ENCODE data around the gene TSPAN5.

Gene TSPAN5

DNA sequence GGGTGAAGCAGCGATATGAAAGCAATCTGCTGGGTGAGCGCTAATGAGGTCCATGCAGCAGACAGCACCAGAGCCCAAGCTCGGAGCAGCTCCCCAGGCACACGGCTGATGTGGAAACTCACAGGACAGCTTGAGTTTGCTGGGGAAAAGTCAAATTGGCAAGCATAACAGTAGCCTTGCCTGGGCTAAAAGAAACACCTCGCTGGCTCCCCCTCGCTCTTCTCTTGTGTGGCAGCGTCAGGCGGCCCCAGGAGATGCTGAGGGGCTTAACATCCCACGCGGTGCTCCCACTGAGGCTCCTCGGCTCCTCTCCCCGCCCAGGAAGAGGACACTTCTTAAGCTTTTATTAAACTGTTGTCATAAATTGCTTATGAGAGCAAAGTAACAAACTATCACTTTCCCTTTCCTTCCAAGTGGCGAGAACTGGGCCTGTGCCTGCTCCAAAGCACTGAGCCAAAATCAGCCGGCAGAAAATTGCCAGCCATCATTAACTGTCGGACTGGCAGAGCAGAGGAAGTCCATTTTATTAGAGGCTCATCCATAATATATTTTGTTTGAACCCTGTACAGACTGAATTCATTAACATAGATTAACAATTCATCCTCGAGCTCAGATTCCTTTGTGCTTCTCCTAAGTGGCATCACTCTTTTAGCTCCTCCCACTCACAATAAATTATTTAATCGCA is 111.4 kb downstream of the TSPAN5 start:
- Histone ChIP-seq H3K4me3 (ENCODE audit: low read depth, low read length) (no peak overlapping the region), H3K27ac (ENCODE audit: extremely low read depth, low read depth, low read length) (no peak overlapping the region), H3K36me3 (ENCODE audit: control insufficient read depth in 2 of 2, insufficient read depth in 1 of 2, low read length in 2 of 2) (no peaks in the 10 kb centered on the region), H3K9me3 (ENCODE audit: control insufficient read depth, insufficient read depth, low read depth, low read length) (no peaks in the 10 kb centered on the region), H3K4me1 (ENCODE audit: control insufficient read depth, insufficient read depth, low read length) (no peaks in the 10 kb centered on the region)
- CTCF ChIA-PET, result no interaction called here
- TF ChIP-seq ZNF292 (tag by site-specific recombination; IDR thresholded peaks at IDR 0.05; ENCODE audit: borderline replicate concordance, low read depth), result no peak
- TF ChIP-seq ZBTB7A (tag by site-specific recombination; IDR thresholded peaks at IDR 0.05; ENCODE audit: low read depth), result no peak
- no peak for TF ChIP-seq OVOL3 (tag by site-specific recombination; IDR thresholded peaks at IDR 0.05)
- no peak for TF ChIP-seq SP7 (tag by site-specific recombination; IDR thresholded peaks at IDR 0.05)
- no peak for TF ChIP-seq ZNF18 (tag by site-specific recombination; IDR thresholded peaks at IDR 0.05)
- TF ChIP-seq ZNF510 (tag by site-specific recombination; IDR thresholded peaks at IDR 0.05; ENCODE audit: insufficient replicate concordance), result no peak
- no peak for TF ChIP-seq KLF9 (tag by site-specific recombination; IDR thresholded peaks at IDR 0.05; ENCODE audit: low read depth)
- TF ChIP-seq ZNF530 (tag by site-specific recombination; IDR thresholded peaks at IDR 0.05; ENCODE audit: low read depth), result no peak
- no peak for TF ChIP-seq ZNF112 (tag by site-specific recombination; IDR thresholded peaks at IDR 0.05)
- POLR2A ChIA-PET, result no interaction called here

GRCh38 chr4:98544818-98545414 is 113.5 kb downstream of the TSPAN5 start:
- POLR2A ChIA-PET, result no interaction called here
- no peak for TF ChIP-seq ZNF654 (tag by site-specific recombination; IDR thresholded peaks at IDR 0.05; ENCODE audit: low read depth)
- TF ChIP-seq ZNF426 (tag by site-specific recombination; IDR thresholded peaks at IDR 0.05), result no peak
- no peak for TF ChIP-seq SP3 (tag by site-specific recombination; IDR thresholded peaks at IDR 0.05)
- no peak for TF ChIP-seq MEIS1 (CRISPR knock-in tag; IDR thresholded peaks at IDR 0.05; ENCODE audit: borderline replicate concordance)
- TF ChIP-seq, protein P1, sequence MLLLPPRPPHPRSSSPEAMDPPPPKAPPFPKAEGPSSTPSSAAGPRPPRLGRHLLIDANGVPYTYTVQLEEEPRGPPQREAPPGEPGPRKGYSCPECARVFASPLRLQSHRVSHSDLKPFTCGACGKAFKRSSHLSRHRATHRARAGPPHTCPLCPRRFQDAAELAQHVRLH (tag by site-specific recombination; IDR thresholded peaks at IDR 0.05), result no peak
- no peak for TF ChIP-seq ZBTB1 (tag by site-specific recombination; IDR thresholded peaks at IDR 0.05)
- TF ChIP-seq ZNF311 (tag by site-specific recombination; IDR thresholded peaks at IDR 0.05; ENCODE audit: borderline replicate concordance), result no peak
- TF ChIP-seq ZNF23 (tag by site-specific recombination; IDR thresholded peaks at IDR 0.05; ENCODE audit: borderline replicate concordance), result no peak
- no peak for TF ChIP-seq ZNF211 (tag by site-specific recombination; IDR thresholded peaks at IDR 0.05; ENCODE audit: low read depth)
- TF ChIP-seq ZNF596 (tag by site-specific recombination; IDR thresholded peaks at IDR 0.05), result no peak
- TF ChIP-seq ZNF623 (tag by site-specific recombination; IDR thresholded peaks at IDR 0.05), result no peak
- TF ChIP-seq ZNF184 (tag by site-specific recombination; IDR thresholded peaks at IDR 0.05), result no peak
- TF ChIP-seq ZNF571 (tag by site-specific recombination; IDR thresholded peaks at IDR 0.05), result no peak
- TF ChIP-seq ZBTB48 (tag by site-specific recombination; IDR thresholded peaks at IDR 0.05), result no peak
- TF ChIP-seq, protein P2, sequence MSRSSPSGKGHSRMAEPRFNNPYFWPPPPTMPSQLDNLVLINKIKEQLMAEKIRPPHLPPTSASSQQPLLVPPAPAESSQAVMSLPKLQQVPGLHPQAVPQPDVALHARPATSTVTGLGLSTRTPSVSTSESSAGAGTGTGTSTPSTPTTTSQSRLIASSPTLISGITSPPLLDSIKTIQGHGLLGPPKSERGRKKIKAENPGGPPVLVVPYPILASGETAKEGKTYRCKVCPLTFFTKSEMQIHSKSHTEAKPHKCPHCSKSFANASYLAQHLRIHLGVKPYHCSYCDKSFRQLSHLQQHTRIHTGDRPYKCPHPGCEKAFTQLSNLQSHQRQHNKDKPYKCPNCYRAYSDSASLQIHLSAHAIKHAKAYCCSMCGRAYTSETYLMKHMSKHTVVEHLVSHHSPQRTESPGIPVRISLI (tag by site-specific recombination; IDR thresholded peaks at IDR 0.05), result no peak
- TF ChIP-seq ZNF10 (tag by site-specific recombination; IDR thresholded peaks at IDR 0.05), result no peak
- no peak for TF ChIP-seq ZNF521 (tag by site-specific recombination; IDR thresholded peaks at IDR 0.05)
- TF ChIP-seq INSM2 (tag by site-specific recombination; IDR thresholded peaks at IDR 0.05), result no peak
- no peak for TF ChIP-seq ZNF335 (tag by site-specific recombination; conservative IDR thresholded peaks at IDR 0.05)

More at GRCh38 chr4:98544818-98545414, 113.5 kb downstream of the TSPAN5 start:
- Histone ChIP-seq H3K27ac (ENCODE audit: extremely low read depth, low read depth, low read length) (no peak overlapping the region), H3K9me3 (ENCODE audit: control insufficient read depth, insufficient read depth, low read depth, low read length) (no peaks in the 10 kb centered on the region), H3K4me3 (ENCODE audit: low read depth, low read length) (no peak overlapping the region), H3K36me3 (ENCODE audit: control insufficient read depth in 2 of 2, insufficient read depth in 1 of 2, low read length in 2 of 2) (no peaks in the 10 kb centered on the region), H3K4me1 (ENCODE audit: control insufficient read depth, insufficient read depth, low read length) (no peaks in the 10 kb centered on the region)
- CTCF ChIA-PET, result interaction anchor here (0.7 kb wide), 1 partner anchor 15 kb away, joined by 3 read pairs; no protein-coding TSS in a partner anchor

Data from HEK293 (cell line).